Measurements from ENCODE around the gene SFRP2.

SFRP2 gene

GRCh38 chr4:153824501-153824900, 35.6 kb upstream of the SFRP2 start:
- Histone ChIP-seq H2BK5ac (ENCODE audit: low read depth, low read length, poor library complexity) (no peak overlapping the region), H2AK5ac (ENCODE audit: low read length) (no peak overlapping the region), H2AFZ (ENCODE audit: insufficient read depth, low read length, poor library complexity) (no peak overlapping the region), H2BK12ac (ENCODE audit: low read length) (no peak overlapping the region), H3K4ac (ENCODE audit: low read depth, low read length) (no peak overlapping the region), H3K27me3 (ENCODE audit: insufficient read depth, low read length) (no peaks in the 10 kb centered on the region), H3K9me3 (ENCODE audit: insufficient read depth, low read depth, low read length) (no peaks in the 10 kb centered on the region), H4K91ac (ENCODE audit: low read depth, low read length) (no peak overlapping the region), H3K79me1 (ENCODE audit: low read length) (no peaks in the 10 kb centered on the region), H3K4me1 (ENCODE audit: control insufficient read depth in 1 of 2, insufficient read depth in 2 of 2, low read length in 2 of 2) (no peaks in the 10 kb centered on the region), H4K12ac (ENCODE audit: low read depth, low read length) (no peak overlapping the region), H3K79me2 (ENCODE audit: control insufficient read depth, insufficient read depth, low read length, poor library complexity) (no peaks in the 10 kb centered on the region), H3K18ac (ENCODE audit: low read length) (no peak overlapping the region), H3K9ac (ENCODE audit: low read length) (no peak overlapping the region), H2BK120ac (ENCODE audit: insufficient read depth, low read length, poor library complexity) (no peak overlapping the region), H3K23ac (ENCODE audit: low read length) (no peak overlapping the region), H3K4me2 (ENCODE audit: low read length) (no peak overlapping the region), H3K36me3 (ENCODE audit: control insufficient read depth in 1 of 2, insufficient read depth in 2 of 2, low read length in 2 of 2) (no peaks in the 10 kb centered on the region), H3K4me3 (ENCODE audit: low read depth, low read length) (no peak overlapping the region), H3K14ac (ENCODE audit: low read length) (no peak overlapping the region), H4K8ac (ENCODE audit: low read depth, low read length) (no peak overlapping the region), H3K27ac (ENCODE audit: low read depth, low read length) (no peak overlapping the region)
- no peak for DNase-seq

GRCh38 chr4:153823483-153823882, 34.6 kb upstream of the SFRP2 start:
- no peak for DNase-seq
- H4K8ac ChIP-seq (ENCODE audit: low read depth, low read length): no peak overlapping the region
- no peaks in the 10 kb centered on the region for H3K79me2 ChIP-seq (ENCODE audit: control insufficient read depth, insufficient read depth, low read length, poor library complexity)
- no peak overlapping the region for H2BK5ac ChIP-seq (ENCODE audit: low read depth, low read length, poor library complexity)
- H2AK5ac ChIP-seq (ENCODE audit: low read length): no peak overlapping the region
- no peaks in the 10 kb centered on the region for H3K27me3 ChIP-seq (ENCODE audit: insufficient read depth, low read length)
- H3K36me3 ChIP-seq (ENCODE audit: control insufficient read depth in 1 of 2, insufficient read depth in 2 of 2, low read length in 2 of 2): no peaks in the 10 kb centered on the region
- no peak overlapping the region for H4K12ac ChIP-seq (ENCODE audit: low read depth, low read length)
- no peak overlapping the region for H3K4me2 ChIP-seq (ENCODE audit: low read length)
- H2BK12ac ChIP-seq (ENCODE audit: low read length): no peak overlapping the region
- H2BK120ac ChIP-seq (ENCODE audit: insufficient read depth, low read length, poor library complexity): no peak overlapping the region
- no peak overlapping the region for H3K27ac ChIP-seq (ENCODE audit: low read depth, low read length)
- no peak overlapping the region for H3K14ac ChIP-seq (ENCODE audit: low read length)
- H3K18ac ChIP-seq (ENCODE audit: low read length): no peak overlapping the region
- H3K9me3 ChIP-seq (ENCODE audit: insufficient read depth, low read depth, low read length): no peaks in the 10 kb centered on the region
- no peak overlapping the region for H2AFZ ChIP-seq (ENCODE audit: insufficient read depth, low read length, poor library complexity)
- no peak overlapping the region for H3K4me3 ChIP-seq (ENCODE audit: low read depth, low read length)
- no peaks in the 10 kb centered on the region for H3K79me1 ChIP-seq (ENCODE audit: low read length)
- no peak overlapping the region for H3K23ac ChIP-seq (ENCODE audit: low read length)
- no peak overlapping the region for H3K9ac ChIP-seq (ENCODE audit: low read length)
- WGBS (ENCODE audit: extremely low coverage, insufficient coverage, insufficient read length): no CpG with 5 or more reads among the region's 1 CpG
- no peak overlapping the region for H4K91ac ChIP-seq (ENCODE audit: low read depth, low read length)
- H3K4me1 ChIP-seq (ENCODE audit: control insufficient read depth in 1 of 2, insufficient read depth in 2 of 2, low read length in 2 of 2): no peaks in the 10 kb centered on the region
- H3K4ac ChIP-seq (ENCODE audit: low read depth, low read length): no peak overlapping the region

- no peak overlapping the region for H2BK5ac ChIP-seq (ENCODE audit: low read depth, low read length, poor library complexity)
- H4K91ac ChIP-seq (ENCODE audit: low read depth, low read length): no peak overlapping the region
- no peak overlapping the region for H3K14ac ChIP-seq (ENCODE audit: low read length)
- no peak overlapping the region for H2BK120ac ChIP-seq (ENCODE audit: insufficient read depth, low read length, poor library complexity)
- no peaks in the 10 kb centered on the region for H3K4me1 ChIP-seq (ENCODE audit: control insufficient read depth in 1 of 2, insufficient read depth in 2 of 2, low read length in 2 of 2)
- no peak overlapping the region for H3K4me2 ChIP-seq (ENCODE audit: low read length)
- H3K36me3 ChIP-seq (ENCODE audit: control insufficient read depth in 1 of 2, insufficient read depth in 2 of 2, low read length in 2 of 2): no peaks in the 10 kb centered on the region
- whole genome bisulfite sequencing (ENCODE audit: extremely low coverage, insufficient coverage, insufficient read length): no CpG with 5 or more reads among the region's 3 CpGs
- H2AFZ ChIP-seq (ENCODE audit: insufficient read depth, low read length, poor library complexity): no peak overlapping the region
- H2AK5ac ChIP-seq (ENCODE audit: low read length): no peak overlapping the region
- H3K4ac ChIP-seq (ENCODE audit: low read depth, low read length): no peak overlapping the region
- no peaks in the 10 kb centered on the region for H3K27me3 ChIP-seq (ENCODE audit: insufficient read depth, low read length)
- DNase-seq: no peak
- H3K4me3 ChIP-seq (ENCODE audit: low read depth, low read length): no peak overlapping the region
- no peak overlapping the region for H3K27ac ChIP-seq (ENCODE audit: low read depth, low read length)
- H3K9ac ChIP-seq (ENCODE audit: low read length): no peak overlapping the region
- H3K18ac ChIP-seq (ENCODE audit: low read length): no peak overlapping the region
- H4K8ac ChIP-seq (ENCODE audit: low read depth, low read length): no peak overlapping the region
- no peak overlapping the region for H4K12ac ChIP-seq (ENCODE audit: low read depth, low read length)
- H3K79me1 ChIP-seq (ENCODE audit: low read length): no peaks in the 10 kb centered on the region
- H3K79me2 ChIP-seq (ENCODE audit: control insufficient read depth, insufficient read depth, low read length, poor library complexity): no peaks in the 10 kb centered on the region
- no peaks in the 10 kb centered on the region for H3K9me3 ChIP-seq (ENCODE audit: insufficient read depth, low read depth, low read length)
- H2BK12ac ChIP-seq (ENCODE audit: low read length): no peak overlapping the region
- no peak overlapping the region for H3K23ac ChIP-seq (ENCODE audit: low read length)
Observed at GRCh38 chr4:153822316-153822715, 33.4 kb upstream of the SFRP2 start.

GRCh38 chr4:153817466-153817865, 28.6 kb upstream of the SFRP2 start:
- Histone ChIP-seq H3K79me2 (ENCODE audit: control insufficient read depth, insufficient read depth, low read length, poor library complexity) (no peaks in the 10 kb centered on the region), H3K27me3 (ENCODE audit: insufficient read depth, low read length) (no peaks in the 10 kb centered on the region)

GRCh38 chr4:153816542-153816941, 27.7 kb upstream of the SFRP2 start:
- Histone ChIP-seq H3K27me3 (ENCODE audit: insufficient read depth, low read length) (no peaks in the 10 kb centered on the region), H2AFZ (ENCODE audit: insufficient read depth, low read length, poor library complexity) (no peak overlapping the region), H2BK5ac (ENCODE audit: low read depth, low read length, poor library complexity) (no peak overlapping the region), H3K9ac (ENCODE audit: low read length) (no peak overlapping the region), H3K79me1 (ENCODE audit: low read length) (no peaks in the 10 kb centered on the region), H3K27ac (ENCODE audit: low read depth, low read length) (no peak overlapping the region), H3K23ac (ENCODE audit: low read length) (no peak overlapping the region), H3K4ac (ENCODE audit: low read depth, low read length) (no peak overlapping the region), H2BK120ac (ENCODE audit: insufficient read depth, low read length, poor library complexity) (no peak overlapping the region), H3K4me2 (ENCODE audit: low read length) (no peak overlapping the region), H3K4me3 (ENCODE audit: low read depth, low read length) (no peak overlapping the region), H2AK5ac (ENCODE audit: low read length) (no peak overlapping the region), H3K9me3 (ENCODE audit: insufficient read depth, low read depth, low read length) (no peaks in the 10 kb centered on the region), H4K8ac (ENCODE audit: low read depth, low read length) (no peak overlapping the region), H3K36me3 (ENCODE audit: control insufficient read depth in 1 of 2, insufficient read depth in 2 of 2, low read length in 2 of 2) (no peaks in the 10 kb centered on the region), H3K18ac (ENCODE audit: low read length) (no peak overlapping the region), H4K91ac (ENCODE audit: low read depth, low read length) (no peak overlapping the region), H4K12ac (ENCODE audit: low read depth, low read length) (no peak overlapping the region), H2BK12ac (ENCODE audit: low read length) (no peak overlapping the region), H3K14ac (ENCODE audit: low read length) (no peak overlapping the region), H3K79me2 (ENCODE audit: control insufficient read depth, insufficient read depth, low read length, poor library complexity) (no peaks in the 10 kb centered on the region), H3K4me1 (ENCODE audit: control insufficient read depth in 1 of 2, insufficient read depth in 2 of 2, low read length in 2 of 2) (no peaks in the 10 kb centered on the region)
- no peak for DNase-seq
- no CpG with 5 or more reads among the region's 2 CpGs for WGBS (ENCODE audit: extremely low coverage, insufficient coverage, insufficient read length)

More at GRCh38 chr4:153817466-153817865, 28.6 kb upstream of the SFRP2 start:
- Histone ChIP-seq H3K18ac (ENCODE audit: low read length) (no peak overlapping the region), H3K23ac (ENCODE audit: low read length) (no peak overlapping the region), H3K4me1 (ENCODE audit: control insufficient read depth in 1 of 2, insufficient read depth in 2 of 2, low read length in 2 of 2) (no peaks in the 10 kb centered on the region), H4K8ac (ENCODE audit: low read depth, low read length) (no peak overlapping the region), H2AK5ac (ENCODE audit: low read length) (no peak overlapping the region), H3K14ac (ENCODE audit: low read length) (no peak overlapping the region), H4K91ac (ENCODE audit: low read depth, low read length) (no peak overlapping the region), H3K4me3 (ENCODE audit: low read depth, low read length) (no peak overlapping the region), H3K4ac (ENCODE audit: low read depth, low read length) (no peak overlapping the region), H3K9me3 (ENCODE audit: insufficient read depth, low read depth, low read length) (no peaks in the 10 kb centered on the region), H2BK12ac (ENCODE audit: low read length) (no peak overlapping the region), H3K9ac (ENCODE audit: low read length) (no peak overlapping the region), H2AFZ (ENCODE audit: insufficient read depth, low read length, poor library complexity) (no peak overlapping the region), H2BK5ac (ENCODE audit: low read depth, low read length, poor library complexity) (no peak overlapping the region), H3K36me3 (ENCODE audit: control insufficient read depth in 1 of 2, insufficient read depth in 2 of 2, low read length in 2 of 2) (no peaks in the 10 kb centered on the region), H3K4me2 (ENCODE audit: low read length) (no peak overlapping the region), H4K12ac (ENCODE audit: low read depth, low read length) (no peak overlapping the region), H3K27ac (ENCODE audit: low read depth, low read length) (no peak overlapping the region), H2BK120ac (ENCODE audit: insufficient read depth, low read length, poor library complexity) (no peak overlapping the region), H3K79me1 (ENCODE audit: low read length) (no peaks in the 10 kb centered on the region)
- DNase-seq: no peak
